Measurements from ENCODE around the gene SHISA2. TPM values are rescaled to one million over a fixed set of nuclear protein-coding genes. Genes with fewer than 3 reads are reported as not detected.
"Not testable (repeated sequence)": the region's sequence is repeated elsewhere in the genome, so short reads cannot be mapped to it uniquely, and the experiment has no call there.

Gene SHISA2
- 0.61 and 0.72 TPM in 2 replicates for total RNA-seq (2014; rRNA removed; shearing (Covaris generic))
- polyA plus RNA-seq (2014; cell fraction: nucleus; rRNA removed): not detected in 2 replicates

GRCh38 chr13:26051657-26052311 lies at the start of gene SHISA2:
SHISA2 (minus strand) TSS chr13:26052016; CDS start chr13:26050975, 1,041 bp downstream.
- no peak for DNase-seq (ENCODE audit: extremely low read depth, low read depth)

DNA sequence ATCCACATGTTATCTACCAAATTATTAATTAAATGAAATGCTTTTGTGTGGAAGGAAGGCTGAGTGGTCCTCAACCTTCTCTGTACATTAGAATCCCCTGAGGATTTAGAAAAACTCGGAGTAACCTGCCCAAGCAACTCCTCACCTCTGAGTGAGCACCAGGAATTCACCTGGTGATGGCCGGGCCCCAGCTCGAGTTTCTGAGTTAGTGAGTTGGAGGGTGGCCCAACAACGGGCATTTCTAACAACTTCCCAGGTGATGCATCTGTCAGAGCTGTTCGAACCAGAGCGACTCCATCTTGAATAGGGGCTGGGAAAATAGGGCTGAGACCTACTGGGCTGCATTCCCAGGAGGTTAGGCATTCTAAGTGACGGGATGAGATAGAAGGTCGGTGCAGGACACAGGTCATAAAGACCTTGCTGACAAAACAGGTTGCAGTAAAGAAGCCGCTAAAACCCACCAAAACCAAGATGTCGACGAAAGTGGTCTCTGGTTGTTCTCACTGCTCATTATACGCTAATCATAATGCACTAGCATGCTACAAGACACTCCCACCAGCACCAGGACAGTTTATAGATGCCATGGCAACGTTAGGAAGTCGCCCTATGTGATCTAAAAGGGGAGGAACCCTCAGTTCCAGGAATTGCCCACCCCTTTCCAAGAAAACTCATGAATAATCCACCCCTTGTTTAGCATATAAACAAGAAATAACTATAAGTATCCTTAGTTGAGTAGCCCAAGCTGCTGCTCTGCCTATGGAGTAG lies 44.2 kb upstream of the SHISA2 start:
- DNase-seq (ENCODE audit: extremely low read depth, low read depth): no peak

DNA sequence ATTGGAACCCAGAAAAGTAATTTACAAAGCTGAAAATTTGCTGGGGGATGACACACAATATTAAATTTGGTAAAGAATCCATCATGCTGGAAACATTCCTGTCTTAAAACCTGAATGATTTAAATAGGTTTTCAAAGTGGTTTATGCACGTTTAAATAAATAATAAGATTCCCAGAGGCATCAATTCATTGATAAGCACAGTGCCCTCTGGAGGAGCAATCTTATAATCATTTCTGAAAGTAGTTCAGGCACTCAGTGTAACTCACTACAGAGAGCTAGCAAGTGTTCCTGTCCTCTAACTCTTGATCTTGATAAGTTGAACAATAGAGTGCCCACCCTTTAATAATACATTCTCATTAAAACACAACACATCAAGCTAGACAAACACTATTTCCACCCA lies 43.5 kb upstream of the SHISA2 start:
- DNase-seq (ENCODE audit: extremely low read depth, low read depth): no peak

GRCh38 chr13:26076821-26077220 lies 25.0 kb upstream of the SHISA2 start:
- DNase-seq (ENCODE audit: extremely low read depth, low read depth): not testable (repeated sequence)

DNA sequence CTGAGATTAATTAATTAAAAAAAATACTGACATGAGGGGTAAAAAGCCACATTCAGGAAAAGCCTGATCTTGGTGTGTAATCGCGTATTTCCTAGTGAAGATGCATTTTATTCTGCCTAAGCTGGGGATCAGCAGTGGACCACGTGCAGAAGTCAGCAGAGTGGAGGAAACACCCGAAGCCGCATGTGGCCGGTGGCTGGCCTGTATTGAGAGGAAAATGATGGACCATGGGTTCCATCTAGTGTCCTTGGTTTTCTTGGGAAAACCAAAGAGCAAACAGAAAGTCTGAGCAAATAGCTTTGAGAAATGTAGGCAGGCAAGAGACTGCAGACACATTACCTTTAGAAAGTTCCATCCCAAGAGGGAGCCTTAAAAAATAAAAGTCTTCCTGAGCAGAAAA lies 23.7 kb upstream of the SHISA2 start:
- DNase-seq (ENCODE audit: extremely low read depth, low read depth): no peak

GRCh38 chr13:26074706-26075105 lies 22.9 kb upstream of the SHISA2 start:
- DNase-seq (ENCODE audit: extremely low read depth, low read depth): no peak

GRCh38 chr13:26072335-26072734 lies 20.5 kb upstream of the SHISA2 start:
- DNase-seq (ENCODE audit: extremely low read depth, low read depth): not testable (repeated sequence)

DNA sequence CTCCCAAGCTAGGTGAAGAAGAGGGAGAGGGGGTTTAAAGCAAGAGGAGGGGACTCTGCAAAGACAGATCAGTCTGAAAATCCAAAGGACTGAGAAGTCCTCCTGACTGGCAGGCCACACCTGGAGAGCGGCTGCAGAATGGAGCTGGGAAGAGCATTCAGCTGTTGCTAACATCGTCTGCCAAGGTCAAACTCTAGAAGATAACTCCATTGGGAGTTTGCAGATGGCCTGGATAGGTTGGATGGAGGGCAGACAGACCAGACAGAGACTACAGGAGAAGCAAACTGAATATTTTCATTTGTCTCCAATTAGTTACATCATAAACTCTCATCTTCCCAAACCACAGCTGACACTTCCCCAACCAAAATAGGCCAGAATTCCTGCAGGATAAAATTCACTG lies 19.9 kb upstream of the SHISA2 start:
- DNase-seq (ENCODE audit: extremely low read depth, low read depth): no peak

DNA sequence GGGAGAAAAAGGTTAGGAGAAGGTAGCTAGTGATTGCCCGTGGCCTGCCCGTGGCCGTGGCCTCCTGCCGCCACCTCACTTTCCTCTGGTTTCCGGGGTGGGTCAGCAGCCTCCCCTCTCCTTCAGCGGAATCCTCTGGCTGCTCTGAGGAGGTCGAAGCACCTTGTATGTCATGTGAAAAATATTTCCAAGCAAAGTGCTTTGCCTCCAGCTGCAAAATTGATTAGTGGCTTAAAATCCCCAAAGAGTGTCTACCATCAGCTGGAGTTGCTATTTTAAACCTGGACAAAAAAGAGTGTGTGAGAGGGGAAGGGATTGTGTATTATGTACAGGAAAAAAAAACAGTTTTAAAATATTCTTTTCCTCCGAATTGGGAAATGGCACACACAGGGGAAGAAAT lies 17.8 kb upstream of the SHISA2 start:
- not testable (repeated sequence) for DNase-seq (ENCODE audit: extremely low read depth, low read depth)

DNA sequence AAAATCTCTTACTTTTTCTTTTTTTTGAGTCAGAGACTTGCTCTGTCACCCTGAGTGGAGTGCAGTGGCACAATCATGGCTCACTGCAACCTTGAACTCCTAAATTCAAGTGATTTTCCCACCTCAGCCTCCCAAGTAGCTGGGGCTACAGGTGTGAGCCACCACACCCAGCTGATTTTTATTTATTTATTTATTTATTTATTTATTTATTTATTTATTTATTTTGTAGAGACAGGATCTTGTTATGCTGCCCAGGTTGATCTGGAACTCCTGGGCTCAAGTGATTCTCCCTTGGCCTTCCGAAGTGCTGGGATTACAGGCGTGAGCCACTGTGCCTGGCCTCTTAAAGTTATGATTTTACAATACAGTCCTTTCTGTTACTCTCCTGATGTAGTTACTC lies 16.6 kb upstream of the SHISA2 start:
- not testable (repeated sequence) for DNase-seq (ENCODE audit: extremely low read depth, low read depth)

DNA sequence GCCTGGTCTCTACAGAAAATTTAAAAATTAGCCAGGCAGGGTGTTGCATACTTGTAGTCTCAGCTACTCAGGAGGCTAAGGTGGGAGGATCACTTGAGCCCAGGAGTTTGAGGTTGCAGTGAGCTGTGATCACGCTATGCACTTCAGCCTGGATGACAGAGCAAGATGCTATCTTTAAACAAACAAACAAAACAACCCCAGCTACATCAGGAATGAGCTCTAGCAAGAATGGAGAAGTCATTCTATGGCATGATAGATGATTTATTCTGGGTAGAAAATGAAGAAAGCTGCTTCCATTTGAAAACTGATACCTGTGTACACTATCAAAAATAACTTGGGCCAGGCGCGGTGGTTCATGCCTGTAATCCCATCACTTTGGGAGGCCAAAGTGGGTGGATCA lies 15.8 kb upstream of the SHISA2 start:
- no peak for DNase-seq (ENCODE audit: extremely low read depth, low read depth)

- not testable (repeated sequence) for DNase-seq (ENCODE audit: extremely low read depth, low read depth)
Measured at GRCh38 chr13:26066492-26066891, 14.7 kb upstream of the SHISA2 start.

GRCh38 chr13:26062853-26063444 lies 11.1 kb upstream of the SHISA2 start:
- DNase-seq (ENCODE audit: extremely low read depth, low read depth): peak; percentile 38

- DNase-seq (ENCODE audit: extremely low read depth, low read depth): no peak
Measured at GRCh38 chr13:26061947-26062346, 10.1 kb upstream of the SHISA2 start.

GRCh38 chr13:26061256-26061655 lies 9.4 kb upstream of the SHISA2 start:
- DNase-seq (ENCODE audit: extremely low read depth, low read depth): no peak

- no peak for DNase-seq (ENCODE audit: extremely low read depth, low read depth)
Measured at GRCh38 chr13:26060357-26060756, 8.5 kb upstream of the SHISA2 start.

DNA sequence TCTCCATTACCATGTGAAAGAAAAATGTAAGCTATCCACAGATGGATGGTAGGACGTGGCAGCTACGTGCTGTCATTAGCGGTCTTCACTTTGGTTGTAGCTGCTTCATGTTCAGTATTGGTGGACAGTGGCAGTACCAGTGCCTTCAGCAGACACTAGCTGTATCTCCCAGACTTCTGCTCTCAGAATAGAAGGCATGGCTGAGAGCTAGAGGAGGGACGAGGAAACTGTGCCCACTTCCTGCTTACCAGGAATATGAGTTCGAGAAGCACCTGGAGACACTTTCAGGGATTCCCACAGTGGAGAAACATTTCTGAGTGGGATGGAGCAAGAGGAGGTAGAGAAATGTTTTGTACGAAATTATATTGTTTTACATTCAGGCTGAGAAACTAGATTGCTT lies 6.9 kb upstream of the SHISA2 start:
- no peak for DNase-seq (ENCODE audit: extremely low read depth, low read depth)

- DNase-seq (ENCODE audit: extremely low read depth, low read depth): no peak
Measured at GRCh38 chr13:26054896-26055295, 3.1 kb upstream of the SHISA2 start.

- DNase-seq (ENCODE audit: extremely low read depth, low read depth): no peak
Measured at GRCh38 chr13:26053418-26053980, 1.7 kb upstream of the SHISA2 start.

DNA sequence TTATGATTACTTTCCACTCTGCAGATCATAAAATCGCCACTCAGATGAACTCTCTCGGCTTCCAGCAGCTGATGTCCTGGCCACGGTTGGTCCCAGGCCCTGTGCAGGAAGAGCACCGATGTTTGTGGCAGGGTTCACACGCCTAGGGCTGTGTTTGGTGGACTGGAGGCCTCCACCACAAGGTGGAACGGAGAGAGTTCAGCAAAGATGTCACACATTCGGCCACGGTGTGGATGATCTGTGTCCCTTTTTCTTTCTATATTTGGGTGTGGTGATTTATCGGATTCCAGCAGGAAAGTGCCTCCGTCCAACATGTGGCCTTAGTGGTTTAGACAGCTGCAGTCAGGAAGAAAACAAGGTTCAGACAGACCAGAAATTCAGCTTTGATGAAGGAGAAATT lies 521 bp upstream of the SHISA2 start:
- DNase-seq (ENCODE audit: extremely low read depth, low read depth): no peak

- DNase-seq (ENCODE audit: extremely low read depth, low read depth): no peak
Measured at GRCh38 chr13:26051231-26051656, 572 bp downstream of the SHISA2 start.

Data from NCI-H460 (cell line).